HG02943 (cell line): Measurements from ENCODE around the gene SLC35E1.

Source experiments
- ATAC-seq: cut with Tn5 transposase; IDR thresholded peaks from one replicate; pipeline ENCODE4 v1.9.1; 2021; ENCODE audit warnings: mild to moderate bottlenecking, low read depth, moderate library complexity; ENCODE audit not compliant: unreplicated experiment

The SLC35E1 gene

GRCh38 chr19:16572332-16573211, at the start of gene SLC35E1:
SLC35E1 (minus strand) TSS chr19:16572415; CDS start chr19:16572364, 51 bp downstream.
- peak; percentile 80 for ATAC-seq

DNA sequence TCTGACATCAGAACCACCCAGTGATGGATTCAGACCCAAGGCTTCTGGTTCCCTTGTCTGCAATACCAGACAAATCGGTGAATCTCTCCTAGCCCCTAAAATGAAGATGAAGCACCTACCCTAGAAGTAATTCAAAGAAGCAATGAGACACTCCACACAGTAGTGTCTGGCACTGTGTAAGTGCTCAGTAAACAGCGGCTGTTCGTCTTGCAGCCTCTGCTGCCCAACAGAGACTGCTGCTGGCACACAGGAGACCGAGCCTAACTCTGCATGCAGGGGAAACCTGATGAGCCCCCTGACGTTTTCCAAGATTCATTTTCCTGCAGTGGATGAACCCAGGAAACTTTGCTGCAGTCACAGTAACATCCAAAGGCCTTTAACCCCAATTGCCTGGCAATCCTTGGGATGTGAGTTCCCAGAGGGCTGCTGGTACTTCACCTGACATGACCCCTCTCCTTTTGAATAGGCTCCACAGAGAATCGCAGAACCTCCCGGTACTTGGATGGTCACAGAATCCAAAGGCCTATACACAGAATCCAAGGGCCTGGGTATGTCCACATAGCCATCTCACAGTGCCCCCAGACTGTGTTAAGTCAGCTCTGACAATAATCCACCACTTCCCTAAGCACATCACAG, 49.1 kb upstream of the SLC35E1 start:
- no peak for ATAC-seq

- ATAC-seq: no peak
These were observed 48.4 kb upstream of the SLC35E1 start for GRCh38 chr19:16620584-16620983.

DNA sequence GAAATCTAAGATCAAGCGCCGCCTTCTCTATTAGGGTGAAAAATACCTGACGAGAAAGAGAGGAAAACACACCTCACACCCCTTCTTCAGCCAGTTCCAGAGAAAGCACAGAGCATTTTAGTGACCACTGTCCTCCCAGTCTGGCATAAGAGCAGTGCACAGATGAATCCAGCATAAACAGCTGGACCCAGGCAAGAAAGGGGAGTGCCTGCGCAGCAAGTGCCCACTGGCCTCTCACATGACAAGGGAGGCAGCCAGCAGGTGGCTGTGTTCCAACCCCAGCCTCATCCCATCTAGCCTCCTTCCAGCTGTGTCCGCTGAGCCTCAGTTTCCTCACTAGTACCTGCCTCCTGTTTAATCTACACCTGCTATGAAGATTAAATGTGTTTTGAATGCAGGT, 47.8 kb upstream of the SLC35E1 start:
- no peak for ATAC-seq

DNA sequence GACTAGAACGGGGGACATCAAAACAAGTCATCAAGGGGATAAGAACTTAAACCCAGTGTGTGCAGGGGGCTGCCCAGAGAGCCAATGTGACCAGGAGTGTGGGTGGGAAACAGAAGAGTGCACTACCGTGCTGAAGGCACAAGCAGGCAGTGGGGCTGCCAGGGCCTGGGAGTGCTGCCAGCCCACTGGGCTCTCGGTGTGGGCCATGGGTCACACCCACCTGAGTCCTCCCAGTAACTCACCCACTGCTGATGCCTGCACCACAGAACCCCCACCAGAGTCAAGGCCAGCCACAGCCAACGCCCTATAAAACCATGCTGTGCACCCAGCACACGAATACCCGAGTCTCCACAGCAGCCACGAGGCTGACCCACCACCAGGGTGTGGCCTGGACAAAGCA, 47.2 kb upstream of the SLC35E1 start:
- no peak for ATAC-seq

GRCh38 chr19:16618248-16618647, 46.0 kb upstream of the SLC35E1 start:
- ATAC-seq: no peak

DNA sequence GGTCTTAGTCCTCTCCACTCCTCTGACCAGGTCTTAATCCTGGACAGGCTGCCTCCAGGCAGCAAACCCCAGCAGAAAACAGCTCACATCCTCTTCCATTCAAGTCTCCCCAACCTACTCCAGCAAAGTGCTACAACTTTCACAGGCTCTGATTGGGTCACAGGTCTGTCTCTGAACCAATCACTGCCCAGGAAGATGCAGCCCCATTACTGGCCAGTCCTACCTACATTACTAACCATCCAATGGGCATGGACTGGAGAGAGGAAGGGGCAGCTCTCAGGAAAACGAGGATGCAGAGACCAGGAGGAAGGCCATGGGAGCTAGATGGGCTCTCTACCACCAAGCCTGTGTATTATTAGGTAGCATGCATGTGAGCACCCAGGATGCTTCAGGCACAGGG, 43.6 kb upstream of the SLC35E1 start:
- ATAC-seq: no peak

- no peak for ATAC-seq
These were observed 42.7 kb upstream of the SLC35E1 start for GRCh38 chr19:16614941-16615340.

DNA sequence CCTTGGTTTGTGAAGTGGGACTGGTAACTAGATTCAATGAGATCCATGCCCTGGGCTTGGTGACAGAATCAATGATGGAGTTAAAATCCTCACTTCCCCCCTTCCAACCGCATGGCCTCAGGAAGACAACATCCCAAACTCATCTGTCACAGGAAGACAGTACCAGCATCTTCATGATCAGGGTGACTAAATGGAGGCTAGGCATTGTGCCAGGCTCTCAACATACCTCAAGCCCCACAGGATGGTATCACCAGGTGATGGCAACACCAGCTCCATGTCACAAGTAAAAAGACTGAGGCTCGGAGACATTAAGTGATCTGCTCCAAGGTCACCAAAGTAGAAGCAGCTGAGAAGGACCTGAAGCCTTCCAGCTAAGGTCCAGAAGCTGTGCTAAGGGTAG, 41.6 kb upstream of the SLC35E1 start:
- ATAC-seq: no peak

GRCh38 chr19:16612636-16613035, 40.4 kb upstream of the SLC35E1 start:
- no peak for ATAC-seq

DNA sequence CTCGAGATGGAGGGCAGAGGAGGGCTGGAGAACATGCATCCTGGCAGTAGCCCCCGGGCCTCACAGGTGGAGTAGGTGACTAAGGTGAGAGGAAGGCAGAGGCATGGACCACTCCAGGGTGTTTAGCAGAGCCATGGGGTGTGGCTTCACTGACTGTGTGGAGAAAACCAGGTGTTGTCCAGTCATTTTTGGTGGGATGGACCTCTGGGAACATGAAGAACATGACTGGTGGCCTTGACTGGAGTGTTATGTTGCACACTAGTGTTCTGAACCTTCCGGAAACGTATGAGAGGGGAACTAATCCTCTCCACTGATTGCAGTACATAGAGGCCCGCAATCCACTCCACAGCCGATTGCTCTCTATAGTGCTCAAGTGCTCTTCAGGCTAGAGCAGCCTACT, 38.9 kb upstream of the SLC35E1 start:
- ATAC-seq: no peak

DNA sequence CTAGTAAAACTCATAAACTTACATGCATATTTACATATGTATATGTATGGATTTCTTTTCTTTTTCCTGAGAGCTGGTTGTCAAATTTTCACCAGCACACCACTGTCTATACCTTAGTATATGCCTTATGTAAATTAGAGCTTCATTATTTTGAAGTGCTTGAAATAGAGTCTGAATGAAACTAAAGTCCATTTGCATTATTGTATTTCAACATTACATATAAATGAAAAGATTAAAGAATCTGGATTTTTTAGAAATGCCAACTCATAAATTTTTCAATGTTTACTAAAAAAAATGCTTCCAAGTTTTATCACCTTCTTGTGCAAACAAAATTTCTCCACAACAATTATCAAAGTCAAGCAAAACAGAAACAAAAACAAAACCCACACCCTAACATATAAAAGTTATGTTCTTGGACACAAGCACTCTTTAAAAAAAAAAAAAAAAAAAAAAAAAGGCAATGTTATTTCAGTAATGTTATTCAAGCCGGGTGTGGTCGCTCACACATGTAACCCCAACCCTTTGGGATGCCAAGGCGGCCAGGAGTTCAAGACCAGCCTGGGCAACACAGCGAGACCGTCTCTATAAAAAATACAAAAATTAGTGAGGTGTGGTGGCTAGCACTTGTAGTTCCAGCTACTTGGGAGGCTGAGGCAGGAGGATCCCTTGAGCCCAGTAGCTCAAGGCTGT, 37.4 kb upstream of the SLC35E1 start:
- ATAC-seq: no peak

DNA sequence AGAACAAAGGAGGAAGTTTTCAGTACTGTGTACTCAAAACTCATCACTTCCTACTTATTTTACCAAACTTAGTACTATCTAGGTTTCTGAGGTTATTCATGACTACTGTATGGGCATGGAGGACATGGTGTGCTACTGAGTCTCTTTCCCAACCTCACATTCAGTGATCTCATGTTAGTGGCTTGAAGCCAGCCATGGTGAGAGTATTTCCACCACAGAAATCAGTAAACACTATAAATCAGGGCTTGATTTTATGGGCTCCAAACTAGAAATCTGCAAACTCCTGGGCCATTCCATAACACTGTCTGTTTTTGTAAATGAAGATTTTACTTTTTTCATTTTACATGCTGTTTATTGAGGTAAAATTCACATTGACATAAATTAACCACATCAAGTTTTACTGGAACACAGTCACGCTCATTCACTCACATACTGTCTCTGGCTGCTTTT, 36.1 kb upstream of the SLC35E1 start:
- ATAC-seq: no peak

GRCh38 chr19:16607819-16608218, 35.6 kb upstream of the SLC35E1 start:
- no peak for ATAC-seq

DNA sequence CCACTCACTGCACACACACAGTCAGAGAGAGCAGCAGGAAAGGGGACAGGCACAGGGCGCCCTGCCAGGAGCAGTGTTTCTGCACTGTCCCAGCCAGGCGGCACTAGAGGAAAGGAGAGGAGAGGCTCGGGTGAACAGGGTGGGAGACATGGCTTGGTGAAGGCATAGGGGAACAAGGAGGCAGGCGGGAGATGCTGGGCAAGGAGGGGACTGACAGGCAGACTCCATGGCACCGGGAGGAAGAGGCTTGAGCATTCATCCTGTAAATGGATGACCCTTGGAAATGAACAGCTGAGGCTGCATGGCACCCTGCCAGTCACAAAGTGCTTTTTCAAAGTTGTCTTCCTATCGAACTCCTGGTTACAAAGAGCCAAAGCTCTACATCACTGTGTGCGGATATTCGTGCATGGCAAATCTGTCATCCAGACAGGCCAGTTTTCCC, 33.4 kb upstream of the SLC35E1 start:
- ATAC-seq: no peak

- ATAC-seq: no peak
These were observed 32.9 kb upstream of the SLC35E1 start for GRCh38 chr19:16605115-16605514.

DNA sequence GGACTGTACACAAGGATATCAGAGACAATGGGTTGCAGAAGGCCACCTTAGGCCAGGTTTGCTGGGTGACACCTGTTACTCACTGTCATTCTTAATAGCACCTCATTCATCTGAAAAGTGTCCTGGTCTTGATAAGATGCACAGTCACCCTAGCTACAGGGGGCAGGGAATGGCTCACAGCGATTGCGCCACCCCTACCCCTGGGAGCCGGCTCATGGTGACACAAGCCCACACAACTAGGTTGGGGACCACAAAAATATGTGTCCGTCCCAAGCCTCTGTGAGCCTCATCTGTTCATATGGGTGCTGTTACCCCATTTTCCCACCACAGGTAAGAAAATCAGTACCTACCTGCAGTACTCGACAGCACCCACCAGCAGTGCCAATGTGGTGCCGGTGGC, 32.4 kb upstream of the SLC35E1 start:
- ATAC-seq: no peak

GRCh38 chr19:16603090-16603489, 30.9 kb upstream of the SLC35E1 start:
- no peak for ATAC-seq

GRCh38 chr19:16601378-16602052, 29.3 kb upstream of the SLC35E1 start:
- no peak for ATAC-seq

DNA sequence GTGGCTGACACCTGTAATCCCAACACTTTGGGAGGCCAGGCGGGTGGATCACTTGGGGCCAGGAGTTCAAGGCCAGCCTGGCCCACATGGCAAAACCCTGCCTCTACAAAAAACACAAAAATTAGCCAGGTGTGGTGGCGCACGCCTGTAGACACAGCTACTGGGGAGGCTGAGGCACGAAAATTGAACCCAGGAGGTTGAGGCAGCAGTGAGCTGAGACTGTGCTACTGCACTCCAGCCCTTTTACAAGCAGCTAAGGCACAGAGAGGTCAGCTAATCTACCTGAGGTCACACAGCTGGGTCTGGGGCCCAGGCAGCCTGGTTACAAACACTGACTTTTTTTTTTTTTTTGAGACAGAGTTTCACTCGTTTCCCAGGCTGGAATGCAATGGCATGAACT, 28.6 kb upstream of the SLC35E1 start:
- ATAC-seq: no peak
